HG02981 (cell line): ENCODE data around the gene ACTBL2.
"Not testable (repeated sequence)": the region's sequence is repeated elsewhere in the genome, so short reads cannot be mapped to it uniquely, and the experiment has no call there.

Source experiments
- ATAC-seq: cut with Tn5 transposase; IDR thresholded peaks from one replicate; pipeline ENCODE4 v1.9.1; 2021; ENCODE audit warnings: mild to moderate bottlenecking, moderate library complexity; ENCODE audit not compliant: unreplicated experiment

The ACTBL2 gene

GRCh38 chr5:57482671-57483106, at the start of gene ACTBL2:
ACTBL2 (minus strand) TSS chr5:57482811; CDS start chr5:57482707, 104 bp downstream.
- no peak for ATAC-seq

- ATAC-seq = no peak
These were observed 48.7 kb upstream of the ACTBL2 start for GRCh38 chr5:57531333-57531732.

DNA sequence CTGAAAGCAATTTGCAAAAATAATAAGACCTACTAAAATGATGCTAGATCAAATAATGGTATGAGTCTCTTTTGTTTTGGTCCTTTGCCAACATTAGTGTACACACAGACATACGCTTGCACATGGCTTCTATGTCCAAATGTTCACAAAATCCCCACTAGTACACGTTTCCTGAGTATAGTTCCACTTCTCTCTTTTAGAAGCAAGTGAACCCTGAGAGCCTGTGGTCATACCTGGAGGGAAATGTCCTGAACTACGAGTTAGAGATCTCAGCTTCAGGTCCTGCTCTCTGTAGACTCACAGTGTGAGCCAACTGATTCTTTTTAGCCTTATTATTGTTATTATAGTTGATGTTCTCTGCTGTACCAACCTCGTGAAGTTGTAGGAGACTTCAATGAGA, 47.3 kb upstream of the ACTBL2 start:
- ATAC-seq = no peak

DNA sequence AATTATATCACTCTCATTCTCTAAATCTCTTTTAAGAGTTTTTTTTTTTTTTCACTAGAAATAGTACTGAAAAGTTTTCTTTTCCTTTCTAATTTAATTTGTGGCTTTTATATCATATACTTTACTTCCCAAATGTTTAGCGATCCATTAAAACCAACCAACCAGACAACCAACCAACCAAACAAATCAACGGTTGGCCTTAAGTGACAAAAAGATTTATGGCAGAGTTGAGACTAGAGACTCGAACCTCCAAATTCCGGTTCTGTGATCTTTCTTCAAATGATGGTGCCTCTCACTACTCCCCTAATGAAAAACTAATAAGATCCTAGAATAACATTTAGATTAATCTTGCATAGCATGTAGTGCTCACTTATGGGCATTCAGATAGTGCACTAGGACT, 45.3 kb upstream of the ACTBL2 start:
- ATAC-seq = no peak

- ATAC-seq = no peak
These were observed 41.9 kb upstream of the ACTBL2 start for GRCh38 chr5:57524348-57525060.

DNA sequence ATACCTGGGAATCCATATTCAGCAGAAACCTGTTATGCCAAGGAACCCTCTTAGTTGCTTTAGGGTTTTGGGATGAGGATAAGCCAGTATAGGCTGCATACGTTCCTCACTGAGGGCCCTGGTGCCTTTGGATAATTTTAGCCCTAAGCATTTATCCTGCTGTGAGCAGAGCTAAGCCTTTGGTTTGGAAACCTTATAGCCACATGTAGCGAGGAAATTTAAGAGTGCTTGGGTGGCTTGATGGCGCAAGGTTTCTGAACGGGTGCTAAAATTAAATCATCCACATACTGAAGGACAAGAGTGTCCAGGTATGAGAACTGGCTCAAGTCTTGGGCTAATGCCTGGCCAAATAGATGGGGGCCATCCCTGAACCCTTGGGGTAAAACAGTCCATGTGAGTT, 39.9 kb upstream of the ACTBL2 start:
- ATAC-seq = not testable (repeated sequence)

GRCh38 chr5:57518415-57518814, 35.8 kb upstream of the ACTBL2 start:
- ATAC-seq = not testable (repeated sequence)

DNA sequence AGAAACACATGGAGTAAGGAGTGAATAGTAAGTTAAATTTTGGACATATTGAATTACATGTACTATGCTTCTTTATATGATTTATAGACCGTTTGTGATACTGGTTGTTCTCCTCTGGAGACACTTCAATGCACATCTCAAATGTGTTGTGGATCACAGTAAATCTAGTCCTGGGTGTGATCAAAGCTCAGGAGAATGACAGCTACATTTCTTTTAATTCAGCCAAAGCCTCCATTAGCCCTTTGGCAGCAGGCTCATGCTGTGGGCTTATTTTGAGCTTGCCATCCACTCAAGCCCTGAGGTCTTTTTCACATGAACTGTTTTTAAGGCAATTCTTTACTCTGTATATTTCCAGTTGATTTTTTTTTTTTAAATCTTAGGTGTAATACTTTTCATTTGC, 34.6 kb upstream of the ACTBL2 start:
- no peak for ATAC-seq

DNA sequence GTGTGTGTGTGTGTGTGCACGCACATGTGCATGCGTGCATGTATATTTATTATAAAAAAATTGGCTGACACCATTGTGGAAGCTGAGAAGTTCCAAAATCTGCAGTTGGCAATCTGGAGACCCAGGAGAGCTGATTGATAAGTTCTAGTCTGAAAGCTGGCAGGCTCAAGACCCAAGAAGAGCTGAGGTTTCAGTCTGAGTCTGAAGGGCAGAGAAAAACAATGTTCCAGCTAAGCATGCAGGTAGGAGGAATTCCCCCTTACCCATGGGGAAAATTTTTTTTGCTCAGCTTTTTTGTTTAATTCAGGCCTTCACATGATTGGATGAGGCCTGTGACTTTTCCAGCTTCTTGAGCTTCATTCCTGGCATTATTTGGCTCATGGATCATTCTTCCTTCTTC, 31.2 kb upstream of the ACTBL2 start:
- ATAC-seq = no peak

GRCh38 chr5:57511321-57511720, 28.7 kb upstream of the ACTBL2 start:
- no peak for ATAC-seq

DNA sequence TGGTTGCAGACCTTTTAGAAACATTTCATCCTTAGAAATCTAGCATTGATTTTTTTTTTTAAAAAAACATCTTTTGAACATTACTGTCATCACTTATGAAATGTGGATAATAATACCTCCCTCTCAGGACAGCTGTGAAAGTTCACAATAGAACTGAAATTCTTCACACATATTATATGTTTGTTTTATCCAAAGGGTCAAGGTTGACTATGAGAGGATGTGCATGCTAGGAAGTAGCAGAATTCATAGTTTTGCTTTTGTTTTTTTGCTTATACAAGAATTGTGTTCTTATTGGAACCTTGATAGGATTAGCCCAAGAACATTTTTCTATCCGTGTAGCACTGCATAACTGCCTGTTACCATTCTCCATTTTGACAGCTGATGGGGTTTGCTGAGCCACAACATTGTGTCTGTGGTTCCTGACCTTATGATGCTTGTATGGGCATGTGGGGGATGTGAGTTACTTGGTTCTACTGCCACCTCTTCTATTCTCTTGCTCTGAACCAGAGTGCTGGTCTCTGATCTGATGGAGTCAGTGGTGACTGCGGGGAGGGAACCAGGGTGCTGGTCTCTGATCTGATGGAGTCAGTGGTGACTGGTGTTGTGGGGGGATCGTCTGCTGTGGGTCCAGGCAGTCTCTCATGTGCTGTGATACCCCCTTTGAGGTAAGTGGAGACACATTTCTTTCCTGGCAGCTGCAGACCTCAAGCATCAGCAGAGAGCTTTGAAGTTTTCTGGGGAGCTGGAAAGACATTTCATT, 27.1 kb upstream of the ACTBL2 start:
- no peak for ATAC-seq

DNA sequence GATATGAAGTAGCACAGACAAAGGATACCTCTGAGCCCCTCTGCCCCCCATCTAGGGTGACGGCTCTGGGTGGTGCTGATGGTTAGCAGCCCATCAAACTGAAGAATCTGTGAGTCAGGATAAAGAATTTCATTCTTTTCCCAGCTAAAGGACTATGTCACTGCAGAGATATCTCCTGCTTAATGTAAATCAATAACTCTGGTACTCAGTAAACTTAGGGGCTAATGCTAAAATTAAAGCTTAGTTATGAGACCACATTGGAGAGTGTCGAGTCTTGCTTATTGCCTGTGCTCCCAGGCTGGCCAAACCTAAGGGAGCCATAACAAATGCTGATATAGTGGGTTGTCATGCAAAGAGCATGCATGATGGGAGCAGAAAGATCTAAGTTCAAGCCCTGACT, 25.6 kb upstream of the ACTBL2 start:
- no peak for ATAC-seq

DNA sequence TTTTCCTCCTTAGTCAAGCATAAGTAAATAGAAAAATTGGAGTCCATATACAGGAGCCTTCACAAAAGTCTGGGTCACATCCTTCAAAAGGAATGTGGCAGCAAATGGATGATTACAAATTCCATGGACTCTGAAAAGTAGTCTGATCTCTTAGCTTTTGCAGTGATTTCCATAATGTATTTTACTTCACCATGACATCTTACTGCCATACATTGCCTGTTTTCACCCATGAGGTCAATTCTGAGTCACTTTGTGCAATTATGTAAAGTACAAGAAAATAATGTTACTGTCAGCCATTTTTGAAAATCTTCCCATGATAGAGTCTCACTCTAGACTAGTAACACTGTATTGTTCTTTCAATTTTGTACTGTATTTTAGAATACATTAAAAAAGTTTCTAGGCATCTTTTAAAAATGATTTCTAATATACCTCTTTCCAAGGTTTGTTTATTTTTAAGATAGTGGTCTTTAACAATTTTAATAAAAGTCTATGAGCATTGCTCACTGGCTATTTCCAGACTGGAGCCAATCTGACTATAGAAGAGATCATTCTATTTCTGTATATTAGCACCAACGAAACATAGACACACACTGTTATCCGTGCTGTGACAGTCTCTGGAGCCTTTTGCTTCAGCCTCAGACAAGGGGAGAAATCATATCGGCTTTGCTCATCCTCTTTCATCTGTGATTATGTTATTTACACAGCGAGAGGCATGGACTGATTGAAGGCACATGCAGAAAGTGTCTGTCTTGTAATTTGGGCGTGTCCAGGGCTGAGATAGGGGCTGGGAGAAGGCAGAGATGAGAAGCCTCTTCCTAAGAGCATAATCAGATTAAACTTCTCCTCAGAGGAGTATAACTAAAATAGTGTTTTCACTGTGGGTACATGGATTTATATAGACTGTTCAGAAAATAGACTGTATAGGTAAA, 22.9 kb upstream of the ACTBL2 start:
- no peak for ATAC-seq

DNA sequence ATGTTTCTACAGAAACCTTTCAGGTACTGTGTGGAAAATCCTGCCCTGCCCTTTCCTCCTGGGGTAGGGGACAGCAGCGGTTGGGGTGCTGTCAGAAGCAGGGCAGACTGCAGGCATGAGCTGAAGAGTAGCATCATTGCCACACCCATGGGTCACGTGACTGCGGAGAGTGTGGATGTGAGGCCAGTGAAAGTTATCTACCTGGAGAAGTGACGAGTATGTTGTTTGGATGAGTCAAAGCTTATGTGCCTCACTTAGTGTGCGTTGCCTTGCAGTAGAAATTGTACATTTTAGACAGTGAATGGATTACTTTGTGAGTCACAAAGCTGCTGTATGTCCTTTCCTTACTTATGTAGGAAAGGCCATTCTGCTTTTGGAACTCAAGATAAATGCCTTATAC, 21.7 kb upstream of the ACTBL2 start:
- ATAC-seq = no peak

DNA sequence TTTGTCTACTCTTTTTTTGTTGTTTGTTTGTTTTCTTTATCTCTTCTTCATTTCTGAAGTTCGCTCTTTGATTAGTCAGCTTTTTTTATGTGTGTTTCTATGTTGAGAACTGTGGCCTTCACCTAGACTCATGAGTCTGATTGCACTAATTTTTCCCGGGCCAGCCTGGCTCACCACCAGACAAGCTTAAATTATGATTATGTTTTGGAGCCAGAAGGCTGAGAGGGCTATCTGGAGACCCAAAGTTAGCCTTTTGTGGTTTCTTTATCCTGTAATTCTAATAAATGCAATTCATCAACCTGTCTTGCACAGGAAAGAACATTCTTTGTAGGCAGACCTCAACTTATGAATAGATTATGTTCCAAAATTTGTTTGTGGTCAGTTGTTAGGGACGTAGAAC, 20.8 kb upstream of the ACTBL2 start:
- no peak for ATAC-seq

DNA sequence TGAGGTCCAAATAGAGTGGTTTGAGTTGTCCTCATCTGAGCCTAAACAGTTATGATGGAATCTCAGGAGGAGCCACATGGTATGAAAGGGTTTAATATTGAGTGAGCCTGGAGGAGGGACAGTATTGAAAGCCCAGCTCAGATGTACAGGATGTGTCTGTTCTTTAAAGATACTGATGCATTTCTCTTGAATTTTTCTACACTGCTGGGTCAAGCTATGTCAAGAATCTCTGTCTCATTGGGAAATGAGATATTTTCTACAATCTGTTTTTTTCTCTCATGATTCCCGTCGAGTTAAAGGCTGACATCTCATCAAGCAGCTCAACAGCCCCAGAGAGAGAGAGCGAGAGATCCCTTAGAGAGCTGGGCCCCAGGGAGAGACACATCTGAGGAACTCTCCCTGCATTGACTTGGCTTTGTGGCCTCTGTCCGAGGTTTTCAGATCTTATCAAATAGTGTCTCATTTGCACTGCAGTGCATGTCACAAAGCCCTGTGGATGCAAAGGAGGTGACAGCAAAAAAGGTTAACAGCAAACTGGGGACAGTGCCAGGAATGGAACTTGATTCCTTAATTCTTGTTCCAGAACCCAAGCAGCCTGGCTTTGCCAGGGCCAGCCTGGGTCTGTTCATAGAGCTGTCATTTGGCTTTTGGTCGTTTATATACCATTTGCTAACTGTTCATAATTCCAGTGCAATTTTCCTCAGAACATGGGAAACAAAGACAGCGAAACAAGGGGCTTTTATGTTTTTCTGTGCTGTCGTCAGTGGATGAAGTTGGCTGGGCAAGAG, 19.0 kb upstream of the ACTBL2 start:
- ATAC-seq = no peak

- ATAC-seq = peak; percentile 86
These were observed 16.8 kb upstream of the ACTBL2 start for GRCh38 chr5:57499262-57500050.

GRCh38 chr5:57497733-57498132, 15.1 kb upstream of the ACTBL2 start:
- ATAC-seq = no peak

DNA sequence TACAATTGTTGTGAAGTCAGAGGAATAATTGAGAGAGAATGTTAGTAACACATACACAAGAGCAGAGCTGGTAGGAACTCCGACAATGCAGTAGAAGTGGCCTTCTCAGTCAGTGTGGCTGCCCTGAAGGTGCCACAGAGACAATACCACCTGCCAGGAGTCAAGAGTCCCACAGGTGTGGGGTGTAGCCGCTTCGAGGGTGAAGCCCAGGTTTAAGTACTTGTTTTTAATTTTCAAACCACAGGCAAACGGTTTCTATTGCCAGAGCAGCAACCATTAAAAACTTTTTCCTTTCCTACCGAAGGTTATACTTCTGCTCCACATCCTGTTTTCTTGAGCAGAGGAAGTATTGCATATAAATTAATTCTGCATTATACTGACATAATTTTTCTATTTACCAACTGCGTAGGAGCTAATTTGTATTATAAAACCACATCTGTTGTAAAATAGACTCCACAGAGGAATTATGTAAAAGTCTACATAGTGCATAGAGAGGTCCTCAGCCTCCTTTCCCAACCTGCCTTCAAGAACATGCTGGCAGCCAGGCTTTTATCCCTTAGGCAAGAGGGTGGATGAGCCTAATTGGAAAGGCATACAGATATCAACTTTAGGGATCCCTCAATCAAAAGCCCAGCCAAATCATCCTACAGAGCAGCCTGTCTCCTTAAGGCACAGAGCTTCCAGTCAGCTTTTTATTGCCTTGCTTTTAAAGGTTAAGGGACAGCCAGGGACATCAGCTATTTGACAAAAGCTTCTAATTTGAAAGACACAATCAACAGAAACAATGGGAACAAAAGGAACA, 12.9 kb upstream of the ACTBL2 start:
- ATAC-seq = peak; percentile 33
